ENCODE results near the gene FITM1.

DNA sequence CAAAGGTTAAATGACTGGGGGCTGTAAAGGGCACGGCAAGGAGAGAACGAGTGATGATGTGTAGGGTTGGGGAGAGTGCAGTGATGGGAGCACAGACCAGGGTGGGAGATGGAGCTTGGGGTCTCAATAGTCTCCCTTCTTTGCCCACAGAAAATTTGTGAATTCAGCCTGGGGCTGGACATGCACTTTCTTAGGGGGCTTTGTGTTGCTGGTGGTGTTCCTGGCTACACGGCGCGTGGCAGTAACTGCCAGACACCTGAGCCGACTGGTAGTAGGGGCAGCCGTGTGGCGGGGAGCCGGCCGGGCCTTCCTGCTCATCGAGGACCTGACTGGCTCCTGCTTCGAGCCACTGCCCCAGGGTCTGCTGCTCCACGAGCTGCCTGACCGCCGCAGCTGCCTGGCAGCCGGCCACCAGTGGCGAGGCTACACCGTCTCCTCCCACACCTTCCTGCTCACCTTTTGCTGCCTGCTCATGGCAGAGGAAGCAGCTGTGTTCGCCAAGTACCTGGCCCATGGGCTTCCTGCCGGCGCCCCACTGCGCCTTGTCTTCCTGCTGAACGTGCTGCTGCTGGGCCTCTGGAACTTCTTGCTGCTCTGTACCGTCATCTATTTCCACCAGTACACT, 1.7 kb downstream of the FITM1 start:
- TF ChIP-seq POLR2A (IDR thresholded peaks at IDR 0.05; ENCODE audit: low read depth, low read length), result no peak
- TF ChIP-seq, protein P1, sequence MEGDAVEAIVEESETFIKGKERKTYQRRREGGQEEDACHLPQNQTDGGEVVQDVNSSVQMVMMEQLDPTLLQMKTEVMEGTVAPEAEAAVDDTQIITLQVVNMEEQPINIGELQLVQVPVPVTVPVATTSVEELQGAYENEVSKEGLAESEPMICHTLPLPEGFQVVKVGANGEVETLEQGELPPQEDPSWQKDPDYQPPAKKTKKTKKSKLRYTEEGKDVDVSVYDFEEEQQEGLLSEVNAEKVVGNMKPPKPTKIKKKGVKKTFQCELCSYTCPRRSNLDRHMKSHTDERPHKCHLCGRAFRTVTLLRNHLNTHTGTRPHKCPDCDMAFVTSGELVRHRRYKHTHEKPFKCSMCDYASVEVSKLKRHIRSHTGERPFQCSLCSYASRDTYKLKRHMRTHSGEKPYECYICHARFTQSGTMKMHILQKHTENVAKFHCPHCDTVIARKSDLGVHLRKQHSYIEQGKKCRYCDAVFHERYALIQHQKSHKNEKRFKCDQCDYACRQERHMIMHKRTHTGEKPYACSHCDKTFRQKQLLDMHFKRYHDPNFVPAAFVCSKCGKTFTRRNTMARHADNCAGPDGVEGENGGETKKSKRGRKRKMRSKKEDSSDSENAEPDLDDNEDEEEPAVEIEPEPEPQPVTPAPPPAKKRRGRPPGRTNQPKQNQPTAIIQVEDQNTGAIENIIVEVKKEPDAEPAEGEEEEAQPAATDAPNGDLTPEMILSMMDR (IDR thresholded peaks at IDR 0.05; ENCODE audit: extremely low read depth in 1 of 2, insufficient read depth in 1 of 2, low read depth in 1 of 2, low read length in 2 of 2), result no peak
- TF ChIP-seq, protein P2, sequence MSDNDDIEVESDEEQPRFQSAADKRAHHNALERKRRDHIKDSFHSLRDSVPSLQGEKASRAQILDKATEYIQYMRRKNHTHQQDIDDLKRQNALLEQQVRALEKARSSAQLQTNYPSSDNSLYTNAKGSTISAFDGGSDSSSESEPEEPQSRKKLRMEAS (IDR thresholded peaks at IDR 0.05; ENCODE audit: insufficient read depth, insufficient read length), result no peak
- no peak for TF ChIP-seq JUN (IDR thresholded peaks at IDR 0.05; ENCODE audit: borderline replicate concordance, insufficient read depth, insufficient read length, low read depth)
